HG02571 (cell line): ENCODE measurements around the gene DHRS3.

Experiments
- ATAC-seq: cut with Tn5 transposase; IDR thresholded peaks from one replicate; pipeline ENCODE4 v1.9.1; 2021; ENCODE audit warnings: mild to moderate bottlenecking, moderate library complexity; ENCODE audit not compliant: unreplicated experiment

Gene DHRS3

GRCh38 chr1:12617511-12617900, 504 bp downstream of the DHRS3 start:
- no peak for ATAC-seq

GRCh38 chr1:12616709-12617373, 1.2 kb downstream of the DHRS3 start:
- no peak for ATAC-seq

GRCh38 chr1:12615865-12616708, 1.9 kb downstream of the DHRS3 start:
- no peak for ATAC-seq

GRCh38 chr1:12615159-12615864, 2.7 kb downstream of the DHRS3 start:
- ATAC-seq, result no peak

- ATAC-seq, result no peak
Measured at GRCh38 chr1:12614402-12615158, 3.4 kb downstream of the DHRS3 start.

GRCh38 chr1:12613180-12613579, 4.8 kb downstream of the DHRS3 start:
- ATAC-seq, result no peak

- ATAC-seq, result no peak
Measured at GRCh38 chr1:12610941-12611340, 7.1 kb downstream of the DHRS3 start.

GRCh38 chr1:12610305-12610935, 7.6 kb downstream of the DHRS3 start:
- no peak for ATAC-seq

GRCh38 chr1:12609469-12610003, 8.5 kb downstream of the DHRS3 start:
- no peak for ATAC-seq

- ATAC-seq, result no peak
Measured at GRCh38 chr1:12608311-12608957, 9.6 kb downstream of the DHRS3 start.

- ATAC-seq, result no peak
Measured at GRCh38 chr1:12607263-12607662, 10.7 kb downstream of the DHRS3 start.

- ATAC-seq, result no peak
Measured at GRCh38 chr1:12604986-12605385, 13.0 kb downstream of the DHRS3 start.

- no peak for ATAC-seq
Measured at GRCh38 chr1:12604114-12604874, 13.7 kb downstream of the DHRS3 start.

GRCh38 chr1:12603224-12603623, 14.8 kb downstream of the DHRS3 start:
- ATAC-seq, result no peak

GRCh38 chr1:12602659-12603024, 15.4 kb downstream of the DHRS3 start:
- no peak for ATAC-seq

GRCh38 chr1:12601700-12602658, 16.0 kb downstream of the DHRS3 start:
- no peak for ATAC-seq

GRCh38 chr1:12600880-12601633, 17.0 kb downstream of the DHRS3 start:
- no peak for ATAC-seq
